HepG2 (cell line): ENCODE measurements around the gene CST3. TPM values are rescaled to one million over a fixed set of nuclear protein-coding genes. Genes with fewer than 3 reads are reported as not detected.
A peak's percentile ranks its signal among the peaks of the same experiment; 100 is the strongest.

ENCODE experiments used
- BRCA1 ChIP-seq: sonication (generic); formaldehyde crosslinking; IDR thresholded peaks from 2 replicates; pipeline ENCODE4 v1.4.0; 2020; ENCODE audit warnings: missing genetic modification reagents
- CAMTA2 ChIP-seq: sonication (generic); formaldehyde crosslinking; IDR thresholded peaks from 2 replicates; pipeline ENCODE4 v1.4.0; 2020; ENCODE audit warnings: mild to moderate bottlenecking, missing genetic modification reagents, borderline replicate concordance
- HIVEP1 ChIP-seq: sonication (generic); formaldehyde crosslinking; IDR thresholded peaks from 2 replicates; pipeline ENCODE4 v1.4.0; 2020; ENCODE audit warnings: mild to moderate bottlenecking, missing genetic modification reagents
- HMG20A ChIP-seq: IDR thresholded peaks from 2 replicates; pipeline ENCODE4 v1.6.1; 2016; ENCODE audit warnings: borderline replicate concordance
- HNF4A ChIP-seq: sonication (generic); formaldehyde crosslinking; IDR thresholded peaks from 2 replicates; pipeline ENCODE4 v1.4.0; 2020; ENCODE audit warnings: missing genetic modification reagents
- MBNL3 ChIP-seq: fragments of 250-450 bp; sonication (Bioruptor Pico); conservative IDR thresholded peaks from 2 replicates; pipeline ENCODE4 v1.8.0; 2022; ENCODE audit warnings: mild to moderate bottlenecking, inconsistent platforms
- MED1 ChIP-seq: sonication (generic); formaldehyde crosslinking; IDR thresholded peaks from 2 replicates; pipeline ENCODE4 v1.4.0; 2020; ENCODE audit warnings: missing genetic modification reagents
- MLX ChIP-seq: IDR thresholded peaks from 2 replicates; pipeline ENCODE4 v1.6.1; 2016
- PHF20 ChIP-seq: sonication (generic); formaldehyde crosslinking; IDR thresholded peaks from 2 replicates; pipeline ENCODE4 v1.5.0; 2020; ENCODE audit warnings: mild to moderate bottlenecking, missing genetic modification reagents
- PHF5A ChIP-seq: IDR thresholded peaks from one replicate; pipeline ENCODE4 v1.6.1; 2018; ENCODE audit warnings: low read depth, missing genetic modification reagents; ENCODE audit not compliant: unreplicated experiment
- PLRG1 ChIP-seq: fragments of 450-650 bp; conservative IDR thresholded peaks from 2 replicates; pipeline ENCODE4 v1.6.1; 2016
- POGZ ChIP-seq: sonication (generic); formaldehyde crosslinking; IDR thresholded peaks from 2 replicates; pipeline ENCODE4 v1.4.0; 2020; ENCODE audit warnings: mild to moderate bottlenecking, missing genetic modification reagents
- SIN3A ChIP-seq: IDR thresholded peaks from 2 replicates; pipeline ENCODE4 v1.6.1; 2011; ENCODE audit warnings: low read depth, mild to moderate bottlenecking, control low read depth, low read length, borderline replicate concordance
- TFE3 ChIP-seq: IDR thresholded peaks from 2 replicates; pipeline ENCODE4 v1.6.1; 2016
- ZC3H4 ChIP-seq: sonication (generic); formaldehyde crosslinking; IDR thresholded peaks from 2 replicates; pipeline ENCODE4 v1.4.0; 2020; ENCODE audit warnings: missing genetic modification reagents, borderline replicate concordance
- ZNF556 ChIP-seq: sonication (generic); formaldehyde crosslinking; IDR thresholded peaks from 2 replicates; pipeline ENCODE4 v1.4.0; 2020; ENCODE audit warnings: mild to moderate bottlenecking, missing genetic modification reagents, borderline replicate concordance
- ZNF580 ChIP-seq: IDR thresholded peaks from 2 replicates; pipeline ENCODE4 v1.6.1; 2016; ENCODE audit warnings: low read depth, borderline replicate concordance
- ZNF615 ChIP-seq: sonication (generic); formaldehyde crosslinking; IDR thresholded peaks from 2 replicates; pipeline ENCODE4 v1.5.0; 2020; ENCODE audit warnings: mild to moderate bottlenecking, missing genetic modification reagents, borderline replicate concordance
- ZNF749 ChIP-seq: sonication (generic); formaldehyde crosslinking; IDR thresholded peaks from 2 replicates; pipeline ENCODE4 v1.8.0; 2022; ENCODE audit warnings: mild to moderate bottlenecking, missing genetic modification reagents, moderate library complexity, borderline replicate concordance
- ZNF773 ChIP-seq: sonication (generic); formaldehyde crosslinking; IDR thresholded peaks from 2 replicates; pipeline ENCODE4 v1.4.0; 2020; ENCODE audit warnings: missing genetic modification reagents, borderline replicate concordance
- ZNF883 ChIP-seq: sonication (generic); formaldehyde crosslinking; IDR thresholded peaks from 2 replicates; pipeline ENCODE4 v1.5.1; 2020; ENCODE audit warnings: mild to moderate bottlenecking, missing genetic modification reagents; ENCODE audit errors: not compliant biosample characterization
- polyA plus RNA-seq, 8 experiments: library from polyadenylated mRNA; depleted of rRNA in 3 of 8; stranded (reverse) in 7 of 8; unstranded in 1 of 8; fragments of >200 nt; fragmentation: Illumina TruSeq in 4 of 8; extraction: Trizol in 4 of 8; gene quantifications; 2 replicates each; pipeline versions ENCODE4 v1.2.1 to v1.2.3, GENCODE V29; 2011 to 2016; ENCODE audit warnings: low read depth in 4 of 8, missing spikeins in 1 of 8, mixed read lengths in 1 of 8; ENCODE audit not compliant: insufficient read depth in 1 of 8
- total RNA-seq, 5 experiments: library from RNA; depleted of rRNA; stranded (reverse); fragments of >200 nt; fragmentation: Illumina TruSeq; extraction: Trizol; gene quantifications; 2 replicates each; pipeline ENCODE4 v1.2.3, GENCODE V29; 2016; ENCODE audit warnings: low read depth in 1 of 5
- TF ChIP-seq, protein P1 (sequence below): sonication (generic); formaldehyde crosslinking; IDR thresholded peaks from 2 replicates; pipeline ENCODE4 v1.4.0; 2020; ENCODE audit warnings: mild to moderate bottlenecking, missing genetic modification reagents
- TF ChIP-seq, protein P2 (sequence below): sonication (generic); formaldehyde crosslinking; IDR thresholded peaks from 2 replicates; pipeline ENCODE4 v1.8.1; 2023; ENCODE audit warnings: missing genetic modification reagents, mild to moderate bottlenecking, borderline replicate concordance
- TF ChIP-seq, protein P3 (sequence below): IDR thresholded peaks from 2 replicates; pipeline ENCODE4 v1.6.1; 2016; ENCODE audit warnings: control low read depth
- TF ChIP-seq, protein P4 (sequence below): sonication (generic); formaldehyde crosslinking; IDR thresholded peaks from 2 replicates; pipeline ENCODE4 v1.5.0; 2020; ENCODE audit warnings: mild to moderate bottlenecking, low read depth, missing genetic modification reagents, borderline replicate concordance

Gene CST3
- total and polyA plus RNA-seq, 2 of the 13 experiments (the other 11 are each of a cell fraction or from before 2014, with no cell fraction given), result 690 to 1,005 TPM

DNA sequence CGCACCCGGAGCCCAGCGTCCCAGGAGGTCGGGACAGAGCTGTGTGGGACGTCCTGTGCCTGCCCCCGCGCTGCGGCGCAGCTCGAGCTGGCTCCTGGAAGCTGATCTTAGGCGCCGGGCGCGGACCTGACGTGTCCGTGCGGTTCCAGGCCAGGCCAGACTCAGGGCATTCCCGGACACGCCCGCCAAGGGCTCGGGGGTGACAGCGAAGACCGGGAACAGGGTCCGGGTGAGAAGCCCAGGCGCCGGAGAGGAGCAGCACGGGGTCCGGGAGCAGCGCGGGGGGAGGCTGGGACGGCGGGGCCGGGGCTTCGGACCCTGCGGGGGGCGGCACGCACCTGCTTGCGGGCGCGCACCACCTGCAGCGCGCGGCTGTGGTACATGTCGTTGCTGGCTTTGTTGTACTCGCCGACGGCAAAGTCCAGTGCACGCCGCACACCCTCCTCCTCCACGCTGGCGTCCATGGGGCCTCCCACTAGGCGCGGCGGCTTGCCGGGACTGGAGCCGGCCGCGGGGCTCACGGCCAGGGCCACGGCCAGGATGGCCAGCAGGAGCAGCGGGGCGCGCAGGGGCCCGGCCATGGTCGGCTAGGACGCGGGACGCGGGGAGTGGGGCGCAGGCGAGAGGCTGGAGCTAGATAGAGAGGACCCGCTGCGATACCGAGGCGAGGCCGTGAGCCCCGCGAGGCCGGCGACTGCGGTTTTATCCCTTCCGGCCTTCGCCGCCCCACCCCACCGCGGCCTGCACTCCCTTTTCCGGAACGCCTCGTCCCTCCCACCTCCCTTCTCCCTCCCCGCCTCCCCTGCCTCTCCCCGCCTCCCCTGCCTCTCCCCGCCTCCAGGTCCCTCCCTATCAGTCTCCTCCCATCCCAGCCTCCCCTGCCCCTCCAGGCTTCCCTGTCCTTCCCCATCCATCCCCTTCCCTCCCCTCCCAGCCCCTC is at the start of gene CST3 (continued):
- TF ChIP-seq TFE3 (peak; percentile 51; the same call in 1 of the 2 replicates), HMG20A (no peak), PLRG1 (no peak), POGZ (CRISPR knock-in tag) (peak; percentile 27; the same call in 1 of the 2 replicates), ZNF773 (CRISPR knock-in tag) (peak; percentile 94; the same call in 1 of the 2 replicates), PHF20 (CRISPR knock-in tag) (peak; percentile 83), CAMTA2 (CRISPR knock-in tag) (peak; percentile 93), ZNF883 (CRISPR knock-in tag) (peak; percentile 97), HNF4A (CRISPR knock-in tag) (peak; percentile 31), ZC3H4 (CRISPR knock-in tag) (peak; percentile 70; the same call in 1 of the 2 replicates), MBNL3 (no peak), ZNF615 (no peak; the same call in 1 of the 2 replicates), MLX (peak; percentile 27; the same call in 1 of the 2 replicates), BRCA1 (peak; percentile 92), PHF5A (CRISPR knock-in tag) (peak; percentile 79), ZNF749 (0 out of 2 replicates have a peak, but pooled peaks have one; percentile 57), MED1 (CRISPR knock-in tag) (peak; percentile 81), ZNF556 (CRISPR knock-in tag) (peak; percentile 83), SIN3A (peak; percentile 91; the same call in 1 of the 2 replicates), HIVEP1 (peak; percentile 56; the same call in 1 of the 2 replicates), ZNF580 (CRISPR knock-in tag) (0 out of 2 replicates have a peak, but pooled peaks have one; percentile 38)
- TF ChIP-seq, protein P1, sequence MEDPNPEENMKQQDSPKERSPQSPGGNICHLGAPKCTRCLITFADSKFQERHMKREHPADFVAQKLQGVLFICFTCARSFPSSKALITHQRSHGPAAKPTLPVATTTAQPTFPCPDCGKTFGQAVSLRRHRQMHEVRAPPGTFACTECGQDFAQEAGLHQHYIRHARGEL (CRISPR knock-in tag), result no peak
- TF ChIP-seq, protein P2, sequence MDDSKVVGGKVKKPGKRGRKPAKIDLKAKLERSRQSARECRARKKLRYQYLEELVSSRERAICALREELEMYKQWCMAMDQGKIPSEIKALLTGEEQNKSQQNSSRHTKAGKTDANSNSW (CRISPR knock-in tag), result peak; percentile 92
- TF ChIP-seq, protein P3, sequence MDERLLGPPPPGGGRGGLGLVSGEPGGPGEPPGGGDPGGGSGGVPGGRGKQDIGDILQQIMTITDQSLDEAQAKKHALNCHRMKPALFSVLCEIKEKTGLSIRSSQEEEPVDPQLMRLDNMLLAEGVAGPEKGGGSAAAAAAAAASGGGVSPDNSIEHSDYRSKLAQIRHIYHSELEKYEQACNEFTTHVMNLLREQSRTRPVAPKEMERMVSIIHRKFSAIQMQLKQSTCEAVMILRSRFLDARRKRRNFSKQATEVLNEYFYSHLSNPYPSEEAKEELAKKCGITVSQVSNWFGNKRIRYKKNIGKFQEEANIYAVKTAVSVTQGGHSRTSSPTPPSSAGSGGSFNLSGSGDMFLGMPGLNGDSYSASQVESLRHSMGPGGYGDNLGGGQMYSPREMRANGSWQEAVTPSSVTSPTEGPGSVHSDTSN (CRISPR knock-in tag), result no peak
- TF ChIP-seq, protein P4, sequence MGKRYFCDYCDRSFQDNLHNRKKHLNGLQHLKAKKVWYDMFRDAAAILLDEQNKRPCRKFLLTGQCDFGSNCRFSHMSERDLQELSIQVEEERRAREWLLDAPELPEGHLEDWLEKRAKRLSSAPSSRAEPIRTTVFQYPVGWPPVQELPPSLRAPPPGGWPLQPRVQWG (CRISPR knock-in tag), result no peak
